ENCODE results near the gene TMC5. TPM values are rescaled to one million over a fixed set of nuclear protein-coding genes. Genes with fewer than 3 reads are reported as not detected.

TMC5 gene
- total RNA-seq, 1 donor from 2014 or later: 0.38 TPM

DNA sequence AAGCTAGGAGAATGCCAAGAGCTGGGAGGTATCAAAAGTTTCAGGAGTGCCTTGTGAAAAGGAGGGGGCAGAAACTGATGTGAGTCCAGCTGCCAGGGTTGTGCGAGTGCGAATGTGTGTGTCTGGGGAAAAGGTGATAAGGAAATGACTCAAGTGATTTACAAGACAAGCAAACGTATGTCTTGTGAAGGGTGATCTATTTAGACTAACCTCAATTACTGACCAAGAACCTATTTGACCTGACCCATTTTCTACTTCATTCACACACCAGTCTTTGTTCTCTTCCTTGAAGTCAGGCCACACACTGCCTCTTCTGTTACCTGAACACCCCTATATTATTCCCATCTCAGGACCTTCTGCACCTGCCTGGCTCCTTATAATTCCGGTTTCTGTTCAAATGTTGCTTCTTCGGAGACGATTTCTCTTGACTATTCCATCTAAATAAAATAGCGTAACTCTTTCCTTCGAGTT lies 103.2 kb downstream of the TMC5 start:
- intact Hi-C loops (cut with micrococcal nuclease): no loop called here
- Histone ChIP-seq H3K4me3 (peak overlapping the region; percentile 87), H3K36me3 (peaks cover 12% of the 10 kb centered on the region), H3K4me1 (peaks cover 82% of the 10 kb centered on the region), H3K27me3 (ENCODE audit: low read depth) (no peaks in the 10 kb centered on the region), H3K9me3 (replicated peaks) (no peaks in the 10 kb centered on the region), H3K27ac (replicated peaks) (peak overlapping the region; percentile 93)
- DNase-seq: no peak
- TF ChIP-seq, protein P1, sequence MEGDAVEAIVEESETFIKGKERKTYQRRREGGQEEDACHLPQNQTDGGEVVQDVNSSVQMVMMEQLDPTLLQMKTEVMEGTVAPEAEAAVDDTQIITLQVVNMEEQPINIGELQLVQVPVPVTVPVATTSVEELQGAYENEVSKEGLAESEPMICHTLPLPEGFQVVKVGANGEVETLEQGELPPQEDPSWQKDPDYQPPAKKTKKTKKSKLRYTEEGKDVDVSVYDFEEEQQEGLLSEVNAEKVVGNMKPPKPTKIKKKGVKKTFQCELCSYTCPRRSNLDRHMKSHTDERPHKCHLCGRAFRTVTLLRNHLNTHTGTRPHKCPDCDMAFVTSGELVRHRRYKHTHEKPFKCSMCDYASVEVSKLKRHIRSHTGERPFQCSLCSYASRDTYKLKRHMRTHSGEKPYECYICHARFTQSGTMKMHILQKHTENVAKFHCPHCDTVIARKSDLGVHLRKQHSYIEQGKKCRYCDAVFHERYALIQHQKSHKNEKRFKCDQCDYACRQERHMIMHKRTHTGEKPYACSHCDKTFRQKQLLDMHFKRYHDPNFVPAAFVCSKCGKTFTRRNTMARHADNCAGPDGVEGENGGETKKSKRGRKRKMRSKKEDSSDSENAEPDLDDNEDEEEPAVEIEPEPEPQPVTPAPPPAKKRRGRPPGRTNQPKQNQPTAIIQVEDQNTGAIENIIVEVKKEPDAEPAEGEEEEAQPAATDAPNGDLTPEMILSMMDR (IDR thresholded peaks at IDR 0.05; ENCODE audit: borderline replicate concordance): no peak

DNA sequence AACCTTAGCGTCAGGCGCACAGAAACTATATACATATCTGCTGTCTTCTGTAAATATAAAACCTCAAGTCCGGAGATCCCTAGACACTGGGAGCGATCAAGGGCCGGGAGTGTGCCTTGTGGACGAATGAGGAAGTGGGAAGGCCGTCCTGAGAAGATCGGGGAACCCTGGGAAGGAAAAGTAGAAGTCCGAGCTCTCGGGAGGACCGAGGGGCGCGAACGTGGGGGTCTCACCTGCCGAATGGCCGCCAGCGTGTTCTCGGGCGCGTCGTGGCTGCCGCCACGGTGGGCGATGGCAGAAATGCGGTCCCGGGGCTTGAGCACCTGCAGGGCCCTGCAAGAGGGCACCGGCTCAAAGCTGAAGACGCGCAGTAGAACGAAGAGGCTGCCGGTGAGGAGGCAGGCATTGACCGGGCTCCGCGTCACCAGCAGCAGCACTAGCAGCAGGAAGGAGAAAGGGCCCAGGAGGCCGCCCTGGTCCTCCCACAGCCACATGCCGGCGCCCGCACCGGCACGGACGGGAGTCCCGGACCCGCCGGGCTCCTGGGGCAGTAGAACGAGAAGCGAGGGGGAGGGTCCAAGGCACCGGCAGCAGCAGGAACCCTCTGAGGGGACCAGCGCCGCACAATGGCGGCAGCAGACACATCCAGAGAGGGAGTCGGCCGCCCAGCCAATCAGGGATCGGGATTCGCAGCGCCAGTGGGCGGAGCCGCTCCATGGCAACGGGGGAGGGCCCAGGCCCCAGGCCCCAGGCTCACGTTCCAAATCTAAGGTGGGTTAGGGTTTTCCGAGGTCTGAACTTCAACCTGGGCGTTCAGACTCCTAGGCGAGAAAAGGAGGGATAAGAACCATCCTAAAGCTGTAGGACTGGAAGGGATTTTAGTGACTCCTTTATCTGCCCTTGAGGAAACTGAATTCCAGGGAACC lies 104.1 kb downstream of the TMC5 start, which contains the start of gene GDE1:
TSS of gene GDE1 (minus strand) at position 628 of the 926 bp plus-strand sequence. CDS start at position 494, 134 bp downstream.
- Histone ChIP-seq H3K9me3 (replicated peaks) (no peaks in the 10 kb centered on the region), H3K4me3 (peak within 1 kb of the TSS; percentile 87), H3K27ac (replicated peaks) (peak within 1 kb of the TSS; percentile 93), H3K36me3 (peaks cover 3% of the 10 kb centered on the region), H3K27me3 (ENCODE audit: low read depth) (no peaks in the 10 kb centered on the region), H3K4me1 (peaks cover 80% of the 10 kb centered on the region)
- intact Hi-C loops (cut with micrococcal nuclease): no loop called here
- TF ChIP-seq, protein P1 (IDR thresholded peaks at IDR 0.05; ENCODE audit: borderline replicate concordance): peak; percentile 29
- DNase-seq: peak; percentile 96

DNA sequence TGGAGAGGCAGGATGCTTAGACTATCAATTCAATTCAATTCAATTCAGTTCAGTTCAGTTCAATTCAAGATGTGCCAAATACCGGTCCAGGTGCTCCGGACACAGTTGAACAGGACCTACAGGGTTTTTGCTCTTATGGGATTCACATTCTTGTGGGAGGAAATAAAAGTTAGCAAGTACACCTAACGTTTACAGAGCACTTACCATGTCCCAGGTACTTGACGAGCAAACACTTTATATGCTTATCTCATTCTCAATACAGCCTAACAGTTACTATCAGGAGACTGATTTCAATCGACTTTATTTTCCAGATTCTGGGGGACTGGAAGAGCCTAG lies 104.7 kb downstream of the TMC5 start:
- peaks cover 75% of the 10 kb centered on the region for H3K4me1 ChIP-seq
- intact Hi-C loops (cut with micrococcal nuclease): no loop called here
- H3K4me3 ChIP-seq: peak overlapping the region; percentile 87

DNA sequence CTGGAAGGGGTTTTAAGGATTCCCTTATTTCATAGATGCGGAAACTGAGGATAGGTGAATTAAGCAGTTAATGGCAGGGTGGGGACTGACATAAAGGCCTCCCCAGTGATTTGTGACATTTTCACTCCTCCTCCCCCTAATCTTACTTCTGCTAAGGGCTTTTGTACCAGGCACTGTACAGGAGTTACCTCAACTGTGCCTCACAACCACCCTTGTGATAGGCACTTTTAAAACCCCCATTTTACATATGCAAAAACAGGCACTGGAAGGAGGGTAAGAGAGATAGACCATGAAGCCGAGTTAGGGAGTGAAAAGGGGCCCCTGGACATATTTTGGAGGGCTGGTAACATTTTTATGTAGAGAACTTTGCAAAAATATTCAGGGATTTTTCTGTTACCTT lies 105.1 kb downstream of the TMC5 start:
- TF ChIP-seq, protein P1 (IDR thresholded peaks at IDR 0.05; ENCODE audit: borderline replicate concordance): no peak
- Histone ChIP-seq H3K9me3 (replicated peaks) (no peaks in the 10 kb centered on the region), H3K4me1 (peaks cover 71% of the 10 kb centered on the region), H3K36me3 (peaks cover 1% of the 10 kb centered on the region), H3K27me3 (ENCODE audit: low read depth) (no peaks in the 10 kb centered on the region), H3K4me3 (no peak overlapping the region), H3K27ac (replicated peaks) (peak overlapping the region; percentile 93)
- DNase-seq: no peak
- intact Hi-C loops (cut with micrococcal nuclease): no loop called here

More for the DNA sequence above, 104.7 kb downstream of the TMC5 start:
- TF ChIP-seq, protein P1 (IDR thresholded peaks at IDR 0.05; ENCODE audit: borderline replicate concordance): no peak
- no peaks in the 10 kb centered on the region for H3K36me3 ChIP-seq
- H3K27ac ChIP-seq (replicated peaks): peak overlapping the region; percentile 93
- no peak for DNase-seq
- H3K27me3 ChIP-seq (ENCODE audit: low read depth): no peaks in the 10 kb centered on the region
- H3K9me3 ChIP-seq (replicated peaks): no peaks in the 10 kb centered on the region

DNA sequence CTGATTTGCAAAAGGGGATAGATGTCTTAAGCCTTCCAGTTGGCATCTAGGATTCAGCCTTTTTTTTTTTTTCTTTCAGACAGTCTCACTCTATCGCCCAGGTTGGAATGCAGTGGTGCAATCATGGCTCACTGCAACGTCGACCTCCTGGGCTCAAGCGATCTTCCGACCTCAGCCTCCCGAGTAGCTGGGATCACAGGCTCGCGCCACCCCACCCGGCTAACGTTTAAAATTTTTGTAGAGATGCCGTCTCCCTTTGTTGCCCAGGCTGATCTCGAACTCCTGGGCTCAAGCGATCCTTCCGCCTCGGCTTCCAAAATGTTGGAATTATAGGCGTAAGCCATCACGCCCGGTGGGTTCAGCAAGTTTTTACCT lies 105.5 kb downstream of the TMC5 start:
- Histone ChIP-seq H3K27ac (replicated peaks) (peak overlapping the region; percentile 69), H3K4me3 (peak overlapping the region; percentile 96), H3K36me3 (peaks cover 6% of the 10 kb centered on the region), H3K27me3 (ENCODE audit: low read depth) (no peaks in the 10 kb centered on the region), H3K4me1 (peaks cover 67% of the 10 kb centered on the region), H3K9me3 (replicated peaks) (no peaks in the 10 kb centered on the region)
- TF ChIP-seq, protein P1 (IDR thresholded peaks at IDR 0.05; ENCODE audit: borderline replicate concordance): no peak
- intact Hi-C loops (cut with micrococcal nuclease): no loop called here
- no peak for DNase-seq
